ENCODE results near the gene FXYD2.
"Not testable (repeated sequence)": the region's sequence is repeated elsewhere in the genome, so short reads cannot be mapped to it uniquely, and the experiment has no call there.

FXYD2 gene

DNA sequence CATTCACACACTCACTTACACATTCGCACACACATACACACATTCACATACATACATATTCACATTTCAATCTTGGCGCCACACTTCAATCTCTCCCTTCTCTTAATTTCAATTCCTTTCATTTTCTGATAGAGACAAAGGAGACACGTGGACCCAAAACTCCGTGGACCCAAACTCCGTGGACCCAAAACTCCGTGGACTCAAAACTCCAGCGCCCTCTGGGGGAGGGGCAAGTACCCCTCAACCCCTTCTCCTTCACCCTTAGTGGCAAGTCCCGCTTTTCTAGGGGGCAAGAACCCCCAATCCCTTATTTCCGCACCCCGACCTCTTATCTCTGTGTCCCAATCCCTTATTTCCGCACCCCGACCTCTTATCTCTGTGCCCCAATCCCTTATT lies 14.5 kb downstream of the FXYD2 start:
- not testable (repeated sequence) for H3K9me3 ChIP-seq (ENCODE audit: control insufficient read depth, low read length); DNase-seq; H3K4me3 ChIP-seq (ENCODE audit: insufficient read depth, low read depth, low read length, poor library complexity, severe bottlenecking); H3K36me3 ChIP-seq (ENCODE audit: control insufficient read depth, insufficient read depth, low read length); H3K27ac ChIP-seq (ENCODE audit: insufficient read depth, low read length, poor library complexity, severe bottlenecking); H3K27me3 ChIP-seq (replicated peaks; ENCODE audit: control insufficient read depth, insufficient read depth, low read length, poor library complexity, severe bottlenecking)
- H3K4me1 ChIP-seq (ENCODE audit: control insufficient read depth, insufficient read depth, low read length, poor library complexity, severe bottlenecking), result peaks cover 14% of the 10 kb centered on the region

DNA sequence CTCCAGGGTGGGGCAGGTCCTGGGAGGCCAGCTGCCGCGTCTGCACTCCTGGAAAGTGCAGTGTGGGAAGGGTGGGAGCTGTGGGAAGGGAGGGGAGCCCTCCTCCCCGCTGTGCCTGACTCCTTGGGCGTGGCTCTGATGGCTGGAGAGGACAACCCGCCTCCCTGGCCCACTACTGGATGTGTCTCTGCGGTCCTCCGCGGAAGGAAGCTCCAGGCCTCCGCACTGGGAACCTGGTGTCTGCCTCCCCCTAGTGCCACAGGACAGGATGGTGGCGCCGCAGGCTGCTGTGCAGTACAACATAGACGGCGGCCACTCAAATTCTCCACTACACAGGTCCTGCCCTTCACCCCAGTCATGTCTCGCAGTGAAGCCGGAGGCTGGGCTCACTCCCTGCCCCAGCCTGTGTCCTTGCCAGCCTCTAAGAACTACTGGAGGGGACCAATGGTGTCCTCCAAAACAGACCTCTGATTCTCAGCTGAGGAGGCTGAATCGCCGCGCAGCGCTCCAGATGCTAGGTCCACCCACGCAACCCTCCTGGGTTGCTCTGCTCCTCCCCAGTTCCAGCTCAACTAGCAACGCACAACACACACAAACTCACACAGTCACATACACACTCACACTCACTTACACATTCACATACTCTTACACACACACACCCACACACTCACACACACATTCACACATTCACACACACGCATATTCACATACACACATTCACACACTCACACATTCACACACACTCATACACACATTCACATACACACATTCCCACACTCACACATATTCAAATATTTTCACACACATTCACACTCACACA lies 15.1 kb downstream of the FXYD2 start:
- peaks cover 8% of the 10 kb centered on the region for H3K4me1 ChIP-seq (ENCODE audit: control insufficient read depth, insufficient read depth, low read length, poor library complexity, severe bottlenecking)
- no peaks in the 10 kb centered on the region for H3K27me3 ChIP-seq (replicated peaks; ENCODE audit: control insufficient read depth, insufficient read depth, low read length, poor library complexity, severe bottlenecking)
- no peaks in the 10 kb centered on the region for H3K36me3 ChIP-seq (ENCODE audit: control insufficient read depth, insufficient read depth, low read length)
- no peaks in the 10 kb centered on the region for H3K9me3 ChIP-seq (ENCODE audit: control insufficient read depth, low read length)
- DNase-seq, result no peak
- H3K27ac ChIP-seq (ENCODE audit: insufficient read depth, low read length, poor library complexity, severe bottlenecking), result no peak overlapping the region
- H3K4me3 ChIP-seq (ENCODE audit: insufficient read depth, low read depth, low read length, poor library complexity, severe bottlenecking), result no peak overlapping the region

DNA sequence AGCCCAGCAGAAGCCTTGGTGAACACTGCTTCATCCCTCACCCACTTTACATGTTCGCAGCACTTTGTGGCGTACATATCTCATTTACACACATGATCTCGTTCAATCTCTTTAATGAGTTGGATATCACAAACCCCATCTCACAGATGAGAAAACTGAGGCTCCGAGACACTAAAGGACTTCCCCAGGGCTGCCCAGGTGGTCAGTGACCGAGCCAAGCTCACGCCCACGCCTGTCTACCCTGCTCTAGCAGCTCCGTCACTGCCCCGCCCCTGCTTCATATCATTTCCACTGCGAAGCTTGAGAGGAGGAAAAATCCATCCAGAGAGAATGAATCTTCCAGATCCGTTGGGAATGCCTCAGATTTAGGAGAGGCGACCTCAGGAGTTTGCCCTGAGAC lies 15.8 kb downstream of the FXYD2 start:
- H3K27me3 ChIP-seq (replicated peaks; ENCODE audit: control insufficient read depth, insufficient read depth, low read length, poor library complexity, severe bottlenecking), result no peaks in the 10 kb centered on the region
- no peaks in the 10 kb centered on the region for H3K9me3 ChIP-seq (ENCODE audit: control insufficient read depth, low read length)
- H3K27ac ChIP-seq (ENCODE audit: insufficient read depth, low read length, poor library complexity, severe bottlenecking), result no peak overlapping the region
- H3K4me1 ChIP-seq (ENCODE audit: control insufficient read depth, insufficient read depth, low read length, poor library complexity, severe bottlenecking), result peaks cover 5% of the 10 kb centered on the region
- H3K36me3 ChIP-seq (ENCODE audit: control insufficient read depth, insufficient read depth, low read length), result no peaks in the 10 kb centered on the region
- no peak for DNase-seq
- H3K4me3 ChIP-seq (ENCODE audit: insufficient read depth, low read depth, low read length, poor library complexity, severe bottlenecking), result no peak overlapping the region

DNA sequence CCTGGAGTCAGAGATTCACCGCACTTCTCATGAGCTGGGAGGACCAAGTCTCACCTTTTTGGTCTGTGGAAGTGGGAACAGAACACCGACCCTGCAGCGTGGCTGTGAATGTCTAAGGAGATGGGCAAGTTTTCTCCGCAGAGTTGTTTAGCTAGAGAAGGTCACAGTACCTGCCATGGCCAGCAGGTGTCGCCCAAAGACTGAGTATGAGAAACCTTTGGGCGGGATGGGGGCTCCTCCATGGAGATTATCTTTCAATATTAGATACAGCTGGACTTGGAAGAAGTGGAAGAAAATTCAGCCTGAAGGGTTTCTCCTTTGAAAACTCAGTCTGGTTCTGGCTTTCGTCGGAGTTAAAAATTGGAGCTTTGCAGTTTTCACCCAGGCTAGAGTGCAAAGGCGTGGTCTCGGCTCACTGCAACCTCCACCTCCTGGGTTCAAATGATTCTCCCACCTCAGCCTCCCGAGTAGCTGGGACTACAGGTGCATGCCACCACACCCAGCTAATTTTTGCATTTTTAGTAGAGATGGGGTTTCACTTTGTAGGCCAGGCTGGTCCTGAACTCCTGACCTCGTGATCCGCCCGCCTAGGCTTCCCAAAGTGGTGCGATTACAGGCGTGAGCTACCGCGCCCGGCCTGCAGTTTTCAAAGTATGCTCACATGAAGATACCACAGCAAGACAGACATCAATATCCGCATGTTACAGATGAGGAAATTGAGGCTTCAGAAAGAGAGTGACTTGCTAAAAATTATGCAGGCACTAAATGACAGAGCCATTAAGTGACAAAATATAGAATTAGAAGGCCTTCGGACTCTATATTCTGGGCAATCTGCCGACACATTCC lies 16.8 kb downstream of the FXYD2 start:
- no peaks in the 10 kb centered on the region for H3K36me3 ChIP-seq (ENCODE audit: control insufficient read depth, insufficient read depth, low read length)
- no peak overlapping the region for H3K27ac ChIP-seq (ENCODE audit: insufficient read depth, low read length, poor library complexity, severe bottlenecking)
- H3K9me3 ChIP-seq (ENCODE audit: control insufficient read depth, low read length), result no peaks in the 10 kb centered on the region
- peaks cover 5% of the 10 kb centered on the region for H3K4me1 ChIP-seq (ENCODE audit: control insufficient read depth, insufficient read depth, low read length, poor library complexity, severe bottlenecking)
- no peak overlapping the region for H3K4me3 ChIP-seq (ENCODE audit: insufficient read depth, low read depth, low read length, poor library complexity, severe bottlenecking)
- no peaks in the 10 kb centered on the region for H3K27me3 ChIP-seq (replicated peaks; ENCODE audit: control insufficient read depth, insufficient read depth, low read length, poor library complexity, severe bottlenecking)
- peak; percentile 47 to 71 (median 55) for DNase-seq

DNA sequence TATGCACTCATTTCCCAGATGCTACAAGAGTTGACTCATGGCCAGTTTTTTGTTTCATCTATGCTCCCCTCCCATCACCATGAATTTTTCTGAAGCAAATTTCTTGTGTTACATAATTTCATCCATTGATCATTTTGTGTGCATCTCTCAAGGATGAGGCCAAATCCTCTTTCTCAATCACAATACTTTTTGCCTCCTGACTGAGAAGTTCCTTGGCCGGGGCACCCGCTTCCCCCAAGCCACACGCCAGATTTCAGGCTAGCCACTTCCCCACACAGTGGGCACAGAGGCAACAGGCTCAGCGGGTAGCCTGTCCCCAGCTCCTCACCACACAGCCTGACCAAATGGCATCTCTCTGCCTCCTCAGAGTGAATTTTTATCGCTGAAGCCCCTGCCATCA lies 17.7 kb downstream of the FXYD2 start:
- no peak for DNase-seq
- Histone ChIP-seq H3K36me3 (ENCODE audit: control insufficient read depth, insufficient read depth, low read length) (no peaks in the 10 kb centered on the region), H3K27ac (ENCODE audit: insufficient read depth, low read length, poor library complexity, severe bottlenecking) (no peak overlapping the region), H3K4me1 (ENCODE audit: control insufficient read depth, insufficient read depth, low read length, poor library complexity, severe bottlenecking) (peaks cover 5% of the 10 kb centered on the region), H3K27me3 (replicated peaks; ENCODE audit: control insufficient read depth, insufficient read depth, low read length, poor library complexity, severe bottlenecking) (no peaks in the 10 kb centered on the region), H3K4me3 (ENCODE audit: insufficient read depth, low read depth, low read length, poor library complexity, severe bottlenecking) (no peak overlapping the region), H3K9me3 (ENCODE audit: control insufficient read depth, low read length) (no peaks in the 10 kb centered on the region)

DNA sequence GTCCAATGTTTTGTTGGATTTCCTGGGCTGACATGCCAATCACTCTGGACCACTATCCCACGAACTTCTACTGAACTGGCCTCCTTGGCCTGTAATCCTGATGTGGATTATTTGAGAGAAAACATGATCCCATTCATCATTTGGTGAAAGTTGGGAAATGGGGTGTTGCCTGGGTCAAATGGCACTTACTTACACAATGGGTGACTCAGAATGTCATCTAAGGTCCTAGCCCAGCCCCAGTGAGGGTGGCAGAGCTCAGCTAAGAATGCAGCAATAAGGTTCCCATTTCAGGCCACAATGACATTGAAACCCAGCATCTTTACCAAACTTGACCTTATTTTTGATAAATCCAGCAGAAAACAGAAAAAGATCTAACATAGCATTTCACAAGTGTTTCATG lies 19.5 kb downstream of the FXYD2 start:
- no peaks in the 10 kb centered on the region for H3K9me3 ChIP-seq (ENCODE audit: control insufficient read depth, low read length)

DNA sequence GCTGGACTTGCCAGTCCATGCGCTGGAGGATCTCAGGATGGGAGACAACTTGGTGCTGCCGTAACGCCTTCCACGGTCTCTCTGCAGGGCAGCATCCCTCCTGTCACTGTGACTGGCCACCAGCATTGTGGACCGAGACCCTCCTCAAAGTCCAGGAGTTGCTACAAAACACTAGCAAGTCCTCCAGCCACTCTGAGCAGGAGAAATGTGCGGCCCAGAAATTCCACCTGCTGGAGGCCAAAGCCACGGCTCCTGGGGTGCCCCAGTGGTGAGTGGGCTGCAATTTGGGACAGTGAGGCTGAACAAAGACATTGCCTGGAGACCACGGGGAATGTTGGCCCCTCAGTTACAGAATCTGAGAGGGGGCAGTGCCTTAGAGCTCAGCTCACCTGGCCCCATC lies 20.6 kb downstream of the FXYD2 start:
- H3K36me3 ChIP-seq (ENCODE audit: control insufficient read depth, insufficient read depth, low read length), result no peaks in the 10 kb centered on the region
- H3K27me3 ChIP-seq (replicated peaks; ENCODE audit: control insufficient read depth, insufficient read depth, low read length, poor library complexity, severe bottlenecking), result no peaks in the 10 kb centered on the region
- no peaks in the 10 kb centered on the region for H3K9me3 ChIP-seq (ENCODE audit: control insufficient read depth, low read length)
- H3K4me1 ChIP-seq (ENCODE audit: control insufficient read depth, insufficient read depth, low read length, poor library complexity, severe bottlenecking), result no peaks in the 10 kb centered on the region
- H3K4me3 ChIP-seq (ENCODE audit: insufficient read depth, low read depth, low read length, poor library complexity, severe bottlenecking), result no peak overlapping the region
- no peak overlapping the region for H3K27ac ChIP-seq (ENCODE audit: insufficient read depth, low read length, poor library complexity, severe bottlenecking)
- DNase-seq, result no peak

More for the DNA sequence above, 19.5 kb downstream of the FXYD2 start:
- H3K4me3 ChIP-seq (ENCODE audit: insufficient read depth, low read depth, low read length, poor library complexity, severe bottlenecking), result no peak overlapping the region
- H3K36me3 ChIP-seq (ENCODE audit: control insufficient read depth, insufficient read depth, low read length), result no peaks in the 10 kb centered on the region
- no peak overlapping the region for H3K27ac ChIP-seq (ENCODE audit: insufficient read depth, low read length, poor library complexity, severe bottlenecking)
- H3K4me1 ChIP-seq (ENCODE audit: control insufficient read depth, insufficient read depth, low read length, poor library complexity, severe bottlenecking), result peaks cover 5% of the 10 kb centered on the region
- H3K27me3 ChIP-seq (replicated peaks; ENCODE audit: control insufficient read depth, insufficient read depth, low read length, poor library complexity, severe bottlenecking), result no peaks in the 10 kb centered on the region
- DNase-seq, result no peak

DNA sequence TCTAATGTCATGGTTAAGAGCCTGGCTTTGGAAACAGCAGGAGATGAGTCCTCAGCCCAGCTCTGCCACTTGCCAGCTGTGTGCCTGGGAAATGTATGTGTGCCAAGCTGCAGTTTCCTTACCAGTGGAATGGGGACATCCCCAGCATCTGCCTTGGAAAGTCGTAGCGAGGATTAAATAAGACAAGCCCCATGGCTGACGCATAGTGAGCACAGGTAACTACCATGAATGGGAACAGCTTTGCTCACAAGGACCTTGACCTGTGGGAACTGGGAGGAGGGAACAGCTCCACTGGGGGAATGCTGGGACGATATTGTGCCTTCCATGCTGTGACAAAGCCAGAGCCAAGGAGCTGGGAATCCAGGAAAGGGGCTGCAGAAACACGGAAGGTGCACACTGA lies 24.9 kb downstream of the FXYD2 start:
- Histone ChIP-seq H3K27ac (ENCODE audit: insufficient read depth, low read length, poor library complexity, severe bottlenecking) (no peak overlapping the region), H3K4me1 (ENCODE audit: control insufficient read depth, insufficient read depth, low read length, poor library complexity, severe bottlenecking) (peaks cover 22% of the 10 kb centered on the region), H3K9me3 (ENCODE audit: control insufficient read depth, low read length) (no peaks in the 10 kb centered on the region), H3K36me3 (ENCODE audit: control insufficient read depth, insufficient read depth, low read length) (no peaks in the 10 kb centered on the region), H3K4me3 (ENCODE audit: insufficient read depth, low read depth, low read length, poor library complexity, severe bottlenecking) (no peak overlapping the region), H3K27me3 (replicated peaks; ENCODE audit: control insufficient read depth, insufficient read depth, low read length, poor library complexity, severe bottlenecking) (peaks cover 19% of the 10 kb centered on the region)
- DNase-seq, result no peak

DNA sequence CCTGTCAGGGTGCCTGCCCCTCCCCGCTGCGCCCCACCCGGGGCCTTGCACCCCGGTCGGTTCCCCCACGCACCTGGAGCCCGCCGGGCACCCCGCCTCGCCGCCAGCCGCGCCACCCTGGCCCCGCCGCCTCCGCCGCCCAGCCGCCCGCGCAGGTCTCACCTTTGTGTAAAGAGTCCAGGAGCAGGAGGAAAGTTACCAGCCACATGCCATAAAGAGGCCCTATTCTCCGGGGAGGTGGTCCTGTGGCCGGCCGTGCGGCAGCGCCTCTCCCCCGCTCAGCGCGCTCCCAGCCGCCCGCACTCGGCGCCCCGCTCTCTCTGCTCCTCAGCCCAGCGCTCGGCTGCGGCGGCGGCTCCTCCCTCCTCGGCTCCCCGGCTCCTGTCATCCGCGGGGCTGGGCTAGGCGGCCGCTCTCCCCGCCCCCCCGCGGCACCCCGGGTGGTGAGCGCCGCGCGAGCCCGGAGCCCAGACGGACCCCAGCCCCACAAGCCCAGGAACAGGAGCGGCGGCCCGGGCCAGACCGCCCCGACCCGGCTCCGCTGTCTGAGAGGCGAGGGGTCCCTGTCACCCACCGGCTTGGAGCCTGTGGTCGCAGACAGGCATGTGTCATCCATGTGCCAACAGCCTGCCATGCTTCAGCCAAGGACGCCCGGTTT lies 27.5 kb downstream of the FXYD2 start, which contains the start of gene DSCAML1:
Gene DSCAML1, minus strand, starts transcription at position 345 of the 658 bp plus-strand sequence. Its CDS starts 137 bp downstream, at position 208.
- DNase-seq, result peak in 1 of 3 donors; percentile 6
- peaks cover 33% of the 10 kb centered on the region for H3K27me3 ChIP-seq (replicated peaks; ENCODE audit: control insufficient read depth, insufficient read depth, low read length, poor library complexity, severe bottlenecking)
- no peaks in the 10 kb centered on the region for H3K36me3 ChIP-seq (ENCODE audit: control insufficient read depth, insufficient read depth, low read length)
- H3K27ac ChIP-seq (ENCODE audit: insufficient read depth, low read length, poor library complexity, severe bottlenecking), result no peak within 1 kb of the TSS
- H3K9me3 ChIP-seq (ENCODE audit: control insufficient read depth, low read length), result no peaks in the 10 kb centered on the region
- H3K4me3 ChIP-seq (ENCODE audit: insufficient read depth, low read depth, low read length, poor library complexity, severe bottlenecking), result peak within 1 kb of the TSS; percentile 39
- H3K4me1 ChIP-seq (ENCODE audit: control insufficient read depth, insufficient read depth, low read length, poor library complexity, severe bottlenecking), result peaks cover 22% of the 10 kb centered on the region

Data from effector memory CD4-positive, alpha-beta T cell (primary cell).